GM19240 (cell line): ENCODE data around the gene MAP1B.
"Not testable (repeated sequence)": the region's sequence is repeated elsewhere in the genome, so short reads cannot be mapped to it uniquely, and the experiment has no call there.

Source experiments
- DNase-seq: peaks from one replicate; pipeline ENCODE4 v3.0.0; 2011; ENCODE audit warnings: low spot score; ENCODE audit not compliant: insufficient read length

The MAP1B gene

DNA sequence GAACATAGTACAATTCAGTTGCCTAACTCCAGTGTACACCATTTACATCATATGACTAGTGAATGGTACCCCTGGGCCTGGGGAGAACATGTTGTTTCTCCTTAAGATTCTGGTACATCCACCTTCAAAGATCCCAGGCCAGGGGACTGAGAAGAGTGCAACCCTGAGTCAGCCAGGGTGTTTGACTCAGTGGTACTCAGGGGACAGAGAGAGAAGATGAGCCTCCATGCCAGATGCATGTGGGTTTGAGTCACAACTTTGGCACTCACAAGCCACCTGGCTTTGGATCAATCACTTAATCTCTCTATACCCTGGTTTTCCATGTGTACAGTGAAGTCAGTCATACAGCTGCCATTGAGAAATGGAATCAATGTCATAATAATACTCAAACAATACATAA, 53.7 kb downstream of the MAP1B start:
- DNase-seq, result no peak

DNA sequence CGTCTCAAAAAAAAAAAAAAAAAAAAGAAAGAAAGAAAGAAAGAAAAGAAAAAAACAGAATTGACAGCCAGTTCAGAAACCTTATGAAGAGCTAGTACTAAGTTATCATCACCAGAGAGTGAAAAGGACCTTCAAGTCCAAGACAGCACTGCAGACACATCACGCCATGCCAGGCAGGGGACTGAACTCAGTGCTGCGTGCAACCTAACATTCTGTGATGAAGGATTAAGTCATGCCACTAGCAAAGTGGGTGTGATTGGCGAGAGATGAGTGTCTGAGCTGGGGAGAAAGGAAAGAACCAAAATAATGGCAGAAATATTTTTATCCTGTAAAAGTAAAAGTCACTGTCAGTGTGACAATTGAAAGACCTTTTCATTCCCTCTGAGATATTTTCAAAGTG, 54.7 kb downstream of the MAP1B start:
- no peak for DNase-seq

DNA sequence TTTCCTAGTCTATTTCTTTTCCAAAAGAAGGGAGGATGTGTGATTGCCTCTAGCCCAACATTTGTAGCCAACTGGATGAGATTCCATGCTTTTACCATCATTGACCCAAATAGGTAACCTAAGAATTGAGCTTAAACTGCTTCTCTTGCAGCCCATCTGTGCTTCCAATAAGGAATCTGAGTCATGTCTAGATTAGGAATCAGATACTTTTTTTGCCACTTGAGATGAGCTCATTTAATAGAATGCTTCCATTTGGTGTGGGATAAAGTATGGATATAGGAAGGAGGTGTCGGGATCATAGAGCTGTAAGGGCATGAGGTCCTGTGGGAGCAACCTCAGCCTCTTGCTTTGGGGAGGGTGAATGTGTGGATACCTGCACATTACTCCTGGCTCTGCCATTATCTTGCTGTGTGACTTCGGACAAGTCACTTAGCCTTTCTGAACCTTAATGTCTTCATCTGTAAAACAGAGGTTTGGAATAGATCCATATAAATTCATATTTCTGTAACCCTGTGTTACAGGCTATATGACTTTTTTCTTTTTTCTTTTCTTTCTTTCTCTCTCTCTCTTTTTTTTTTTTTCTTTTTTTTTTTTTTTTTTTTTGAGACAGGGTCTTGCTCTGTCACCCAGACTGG, 56.2 kb downstream of the MAP1B start:
- DNase-seq, result no peak

DNA sequence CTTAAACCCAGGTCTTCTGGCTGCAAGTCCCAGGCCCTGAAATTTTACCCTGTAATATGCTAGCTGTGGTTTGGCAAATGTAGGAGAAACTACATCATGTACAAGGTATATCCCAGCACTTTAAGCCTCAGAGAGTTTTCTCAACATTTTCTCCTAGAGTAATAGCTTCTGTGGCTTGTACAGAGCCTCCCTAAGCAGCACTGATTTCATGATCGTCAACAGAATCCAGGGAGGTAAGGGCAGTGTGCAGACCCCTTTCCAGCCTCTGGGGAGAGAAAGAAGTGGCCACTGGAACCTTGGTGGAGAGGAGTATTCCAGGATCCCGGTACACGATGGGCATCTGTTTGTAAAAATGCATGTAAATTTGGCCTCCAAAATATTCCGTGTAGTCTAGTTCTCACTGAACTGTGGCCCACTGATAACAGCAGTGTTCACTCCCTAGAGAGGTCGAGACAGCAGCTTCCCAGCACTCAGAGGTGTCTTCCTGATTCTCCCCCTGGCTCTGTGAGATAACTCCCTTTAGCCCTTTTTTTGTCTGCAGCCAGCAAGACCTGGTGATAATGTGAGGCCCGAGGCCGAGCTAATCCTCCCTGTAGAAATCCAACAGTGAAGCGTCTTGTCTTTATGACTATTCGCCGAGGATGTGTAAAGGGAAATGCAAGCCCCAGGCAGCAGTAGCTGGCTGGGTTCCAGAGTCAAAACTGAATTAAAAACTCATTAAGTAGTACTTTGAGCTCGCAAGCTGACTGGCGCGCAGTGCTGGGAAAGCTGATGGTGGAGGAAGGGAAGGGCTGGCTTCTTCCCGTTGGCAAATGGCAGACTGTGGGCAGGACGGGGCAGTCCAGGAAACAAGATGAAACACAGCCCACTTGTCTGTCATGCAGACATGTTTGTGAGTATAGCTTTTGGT, 59.0 kb downstream of the MAP1B start:
- no peak for DNase-seq

DNA sequence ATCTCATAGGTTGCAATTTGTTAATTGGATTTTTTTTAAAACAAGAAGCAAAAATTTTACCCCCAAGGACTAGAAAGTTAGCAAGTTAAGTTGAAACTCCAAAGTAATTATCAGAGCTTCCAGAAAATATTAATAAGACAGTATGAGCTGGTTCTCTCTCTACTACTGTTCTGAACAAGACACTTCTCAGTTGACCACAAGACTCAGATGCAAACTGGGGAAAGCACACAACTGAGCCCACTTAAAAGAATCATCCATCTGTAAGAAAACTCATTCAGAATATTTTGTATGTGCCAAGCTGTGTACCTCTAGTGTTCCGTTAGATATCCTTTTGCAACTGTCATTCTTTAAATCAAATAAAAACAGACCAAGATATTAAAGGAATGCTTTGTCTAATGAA, 60.0 kb downstream of the MAP1B start:
- no peak for DNase-seq

DNA sequence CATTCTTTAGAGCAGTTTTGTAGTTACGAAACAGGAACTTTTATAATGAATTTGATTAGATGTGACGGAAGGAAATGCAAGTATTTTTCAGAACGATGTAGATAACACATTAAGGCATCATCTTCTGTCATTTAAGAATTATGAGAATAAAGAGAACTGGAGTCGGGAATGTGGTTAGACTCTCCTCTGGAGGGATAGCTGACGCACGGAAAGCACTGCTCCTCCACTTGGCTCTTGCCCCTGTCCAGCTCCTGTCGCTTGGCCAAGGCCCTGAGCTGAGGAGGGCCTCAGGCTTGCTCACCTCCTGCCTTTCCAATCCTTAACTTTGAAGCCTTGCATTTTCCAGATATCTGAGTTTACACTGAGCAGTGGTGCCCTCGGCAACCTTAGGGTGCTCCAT, 60.5 kb downstream of the MAP1B start:
- no peak for DNase-seq

DNA sequence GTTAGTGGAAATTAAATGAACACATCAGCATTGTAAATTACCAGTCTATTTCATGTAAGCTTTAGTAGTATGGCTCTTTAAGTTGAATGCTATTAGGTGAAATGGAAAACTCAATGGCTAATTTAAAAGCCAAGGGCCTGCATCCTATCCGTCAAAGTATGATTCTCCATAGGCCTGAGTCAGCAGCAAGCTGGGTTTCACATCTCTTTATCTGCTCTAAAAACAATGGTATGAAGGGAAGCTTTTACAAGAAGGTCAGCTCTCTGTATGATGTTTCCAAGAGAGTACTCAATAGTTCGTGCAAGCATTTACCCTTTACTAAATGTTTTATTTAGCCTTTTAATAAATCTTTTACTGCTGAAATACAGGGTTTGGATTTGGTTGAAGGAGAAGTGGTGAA, 62.8 kb downstream of the MAP1B start:
- no peak for DNase-seq

DNA sequence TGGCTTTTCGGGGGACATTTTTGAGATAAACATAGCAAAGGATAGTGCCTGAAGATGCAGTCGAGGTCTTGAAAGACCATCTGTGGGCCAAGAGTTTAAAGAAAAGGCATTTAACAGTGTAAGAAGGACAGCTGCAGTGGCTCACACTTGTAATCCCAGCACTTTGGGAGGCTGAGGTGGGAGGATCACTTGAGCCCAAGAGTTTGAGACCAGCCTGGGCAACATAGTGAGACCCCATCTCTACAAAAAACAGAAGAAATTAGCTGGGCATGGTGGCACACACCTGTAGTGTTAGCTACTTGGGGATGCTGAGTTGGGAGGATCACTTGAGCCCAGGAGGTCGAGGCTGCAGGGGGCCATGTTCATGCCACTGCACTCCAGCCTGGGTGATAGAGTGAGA, 63.9 kb downstream of the MAP1B start:
- DNase-seq, result not testable (repeated sequence)

DNA sequence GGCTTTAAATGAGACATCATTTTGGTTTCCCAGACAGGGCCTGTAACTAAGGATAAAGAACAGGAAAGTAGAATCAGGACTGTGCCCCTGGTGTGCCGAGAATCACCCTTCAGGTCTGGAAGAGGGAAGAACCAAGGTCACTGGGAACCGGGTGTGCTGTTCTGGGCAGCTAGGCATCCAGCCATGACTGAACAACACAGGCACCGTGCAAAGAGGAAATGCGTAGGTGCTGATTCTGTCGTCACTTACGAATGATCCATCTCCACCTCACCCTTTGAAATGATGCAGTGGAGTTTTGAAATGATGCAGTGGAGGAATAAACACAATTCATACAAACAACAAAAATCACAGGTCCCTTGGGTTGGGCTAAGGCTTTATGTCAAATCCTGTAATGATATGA, 64.4 kb downstream of the MAP1B start:
- DNase-seq, result no peak

DNA sequence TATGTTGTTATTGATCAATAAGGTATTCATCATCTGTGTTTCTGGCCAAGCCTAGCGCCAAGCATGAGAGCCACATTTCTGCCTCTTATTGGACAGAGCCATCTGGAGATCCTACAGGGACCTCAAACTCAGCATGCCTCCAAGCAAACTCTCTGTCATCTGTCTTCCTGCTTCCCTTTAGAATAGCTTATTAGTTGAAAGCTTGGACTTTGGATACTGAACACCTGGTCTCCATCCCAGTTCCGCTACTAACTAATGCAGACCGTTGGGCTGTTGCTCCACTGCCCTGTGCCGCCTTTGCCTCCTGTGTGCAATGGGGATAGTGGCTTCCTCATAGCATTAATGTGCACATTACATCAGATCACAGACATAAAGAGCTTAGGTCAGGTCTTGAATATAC, 65.5 kb downstream of the MAP1B start:
- DNase-seq, result no peak

DNA sequence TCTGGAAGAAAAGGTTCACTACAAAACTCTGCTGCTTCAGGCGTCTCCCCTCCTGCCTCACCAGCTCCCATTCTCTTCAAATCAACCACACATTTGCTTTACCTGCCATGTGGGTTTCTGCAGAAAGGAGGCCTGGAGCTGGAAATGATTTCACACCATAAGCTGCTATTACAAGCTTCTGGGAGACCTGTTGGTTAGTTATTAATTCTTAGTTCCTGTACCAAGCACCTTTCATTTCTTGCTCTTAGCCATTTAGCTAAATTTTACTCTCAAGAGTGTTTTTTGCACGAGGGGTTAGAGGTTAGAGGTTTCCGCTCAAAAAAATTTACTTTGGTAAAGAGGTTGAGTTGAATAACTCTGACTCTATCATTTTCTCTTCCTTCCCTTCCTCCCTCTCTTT, 70.3 kb downstream of the MAP1B start:
- DNase-seq, result no peak

DNA sequence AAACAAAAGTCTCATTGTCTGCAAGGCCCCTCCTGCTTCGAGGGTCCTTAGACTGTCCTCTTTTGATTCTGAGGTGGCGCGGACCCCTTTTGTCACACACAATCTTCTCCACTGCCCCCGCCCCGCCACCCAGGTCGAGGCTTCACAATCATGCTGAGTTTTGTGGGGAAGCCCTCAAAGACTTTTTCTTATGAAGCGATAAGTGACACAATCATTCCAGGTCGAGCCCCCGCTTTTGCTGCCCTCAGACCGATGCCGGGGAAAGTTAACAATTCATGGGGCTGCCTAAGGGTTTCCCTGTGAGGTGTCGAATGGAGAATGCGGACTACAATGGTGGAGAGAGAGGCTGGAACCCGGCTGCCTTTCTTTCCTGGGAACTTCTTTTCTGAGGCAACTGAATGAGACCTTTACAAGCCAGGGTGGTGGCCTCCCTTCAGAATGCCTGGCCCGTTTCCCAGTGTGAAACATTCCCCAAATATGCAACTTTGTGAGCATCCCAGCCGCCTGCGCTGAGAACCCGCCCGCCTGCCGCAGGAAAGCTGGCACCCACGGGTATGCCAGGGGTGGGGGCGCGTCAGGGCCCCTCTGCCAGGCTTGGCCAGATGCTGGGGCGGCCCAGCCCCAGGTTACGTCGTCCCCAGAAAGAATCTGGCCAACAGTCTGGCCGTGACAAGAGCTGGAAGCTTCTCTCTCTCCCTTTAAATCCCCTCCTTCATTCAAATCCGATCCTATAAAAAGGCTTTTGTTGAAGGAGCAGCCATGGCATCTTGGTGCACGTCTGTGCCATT, 71.9 kb downstream of the MAP1B start:
- no peak for DNase-seq

DNA sequence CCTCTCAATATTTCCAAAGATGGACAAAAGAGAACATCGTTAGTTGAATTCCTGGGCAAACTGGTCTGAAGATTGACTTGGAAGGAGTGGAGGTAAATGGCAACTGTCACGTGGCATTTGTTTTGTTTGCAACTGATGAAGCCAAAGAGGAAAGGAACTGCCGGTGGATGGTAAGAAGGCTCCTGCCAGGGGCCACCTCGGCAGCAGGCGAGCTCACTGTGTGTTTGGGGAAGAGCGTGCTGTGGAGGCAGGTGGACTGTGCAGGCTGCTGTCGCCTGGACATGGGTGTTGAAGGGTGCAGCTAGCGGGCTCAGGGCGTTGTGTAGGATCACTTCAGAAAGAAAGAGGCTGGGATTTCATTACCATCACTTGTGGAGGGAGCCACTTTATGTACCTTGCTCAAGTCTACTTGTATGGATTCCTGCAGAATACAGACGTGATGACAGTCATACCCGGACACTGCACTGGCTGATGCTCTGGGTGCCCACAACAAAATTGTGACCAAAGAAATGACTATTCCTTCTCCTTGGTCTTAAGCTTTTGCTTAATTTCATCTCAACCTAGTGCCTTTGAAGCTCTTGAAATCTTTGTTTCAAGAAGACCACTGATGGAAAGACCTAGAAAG, 72.7 kb downstream of the MAP1B start:
- no peak for DNase-seq

DNA sequence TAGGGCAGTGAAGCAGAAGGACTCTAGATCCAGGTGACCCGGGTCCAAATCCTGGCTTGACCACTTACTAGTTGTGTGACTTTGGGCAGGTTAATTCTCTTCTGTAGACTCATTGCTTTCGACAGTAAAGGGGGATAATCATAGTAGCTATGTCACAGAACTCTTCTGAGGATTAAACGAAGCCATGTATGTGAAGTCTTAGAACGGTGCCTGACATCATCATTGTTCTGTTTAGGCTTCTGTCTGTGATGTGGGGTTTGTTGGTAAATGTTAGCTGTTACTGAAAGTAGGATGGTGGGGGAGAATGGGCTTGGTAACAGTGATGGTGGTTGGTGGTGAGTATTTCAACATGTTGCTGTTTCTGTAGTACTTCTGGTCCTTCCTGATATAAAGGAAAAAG, 73.7 kb downstream of the MAP1B start:
- DNase-seq, result no peak

DNA sequence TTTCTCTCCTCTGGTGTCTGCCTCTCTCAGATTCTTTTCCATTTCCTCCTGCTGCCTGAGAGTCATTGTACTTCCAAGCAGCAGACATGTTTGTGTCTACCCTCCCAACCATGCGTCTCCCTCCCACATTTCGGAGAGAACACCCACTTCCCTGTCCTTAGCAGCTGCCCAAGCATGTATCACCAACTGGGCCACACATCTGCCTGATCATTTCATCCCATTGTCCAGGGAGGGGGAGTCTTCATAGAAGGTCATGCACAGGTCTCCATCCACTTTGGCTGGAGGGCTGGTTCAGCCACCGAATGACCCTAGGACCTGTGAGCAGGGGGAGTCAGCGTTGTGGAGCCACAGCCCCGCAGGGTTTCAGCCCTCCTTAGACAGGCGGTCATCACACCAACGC, 75.4 kb downstream of the MAP1B start:
- no peak for DNase-seq

DNA sequence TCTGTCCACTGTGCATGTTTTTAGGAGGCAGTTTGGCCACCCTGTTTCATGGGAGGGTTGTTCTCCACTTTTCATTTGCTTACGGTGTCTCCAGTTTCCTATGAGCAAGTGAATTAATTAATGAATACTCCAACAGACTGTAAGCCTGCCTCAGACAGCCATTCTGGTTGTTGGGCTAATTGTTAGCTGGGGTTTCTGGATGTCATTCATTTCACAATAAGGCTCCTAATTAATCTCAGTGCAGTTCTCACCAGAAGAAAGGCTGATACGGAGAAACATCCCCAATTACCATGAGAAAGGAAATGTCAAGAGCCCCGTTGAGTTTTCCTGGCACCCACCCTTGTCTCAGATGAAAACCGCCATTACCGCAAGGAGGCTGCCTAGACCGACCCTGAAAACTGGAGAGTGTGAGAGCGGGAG, 75.8 kb downstream of the MAP1B start:
- no peak for DNase-seq

DNA sequence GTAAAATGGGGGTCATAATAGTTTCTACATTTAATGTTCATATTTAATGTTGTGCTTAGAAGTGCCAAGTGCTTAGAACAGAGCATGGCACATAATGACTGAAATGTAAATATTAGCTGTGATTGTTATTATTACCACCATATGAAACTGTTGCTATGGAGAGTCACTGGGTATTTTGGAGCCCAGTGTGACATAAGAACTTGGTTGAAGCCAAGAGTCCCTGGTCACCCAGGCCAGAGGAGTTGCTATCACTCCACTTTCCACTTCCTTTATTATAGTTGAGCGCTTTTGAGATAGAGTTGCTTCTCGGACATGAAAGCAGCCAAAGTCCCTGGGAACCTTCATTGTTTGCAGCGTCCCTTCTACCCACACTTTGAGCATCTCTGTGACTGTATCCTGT, 77.1 kb downstream of the MAP1B start:
- DNase-seq, result no peak

DNA sequence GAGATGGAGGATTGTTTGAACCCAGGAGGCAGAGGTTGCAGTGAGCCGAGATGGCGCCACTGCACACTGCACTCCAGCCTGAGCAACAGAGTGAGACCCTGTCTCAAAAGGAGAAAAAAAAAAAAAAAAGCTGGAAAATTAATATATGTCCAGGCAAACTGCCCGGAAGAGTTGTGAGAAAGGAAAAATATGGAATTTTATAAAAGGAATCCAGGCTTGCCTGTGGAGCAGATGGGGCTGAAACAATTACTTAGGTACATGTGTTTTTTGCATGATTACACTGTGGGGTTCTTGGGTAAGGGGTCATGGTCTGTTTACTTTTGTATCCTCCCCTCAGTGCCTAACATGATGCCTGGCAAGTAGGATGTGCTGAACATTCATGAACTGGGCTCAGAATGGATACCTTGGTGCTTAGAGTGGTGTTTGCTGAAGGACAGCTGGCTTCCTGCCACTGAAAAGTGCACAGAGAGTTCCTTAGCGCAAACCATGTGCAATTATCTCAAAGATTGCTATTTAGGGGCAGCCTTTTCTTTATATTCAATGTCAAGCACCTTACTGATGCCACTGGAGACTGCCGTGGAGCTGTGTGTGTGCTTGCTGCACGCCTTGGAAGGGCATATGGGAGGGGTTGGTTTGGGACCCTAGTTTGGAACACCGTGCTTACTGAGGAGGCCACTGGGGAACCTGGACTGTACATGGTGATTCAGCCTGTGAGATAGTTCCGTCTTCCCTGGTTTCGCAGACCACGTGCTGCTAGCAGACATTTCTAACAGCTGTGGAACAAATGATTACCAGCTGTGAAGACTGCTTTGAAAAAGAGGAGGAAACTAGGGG, 78.4 kb downstream of the MAP1B start:
- no peak for DNase-seq

DNA sequence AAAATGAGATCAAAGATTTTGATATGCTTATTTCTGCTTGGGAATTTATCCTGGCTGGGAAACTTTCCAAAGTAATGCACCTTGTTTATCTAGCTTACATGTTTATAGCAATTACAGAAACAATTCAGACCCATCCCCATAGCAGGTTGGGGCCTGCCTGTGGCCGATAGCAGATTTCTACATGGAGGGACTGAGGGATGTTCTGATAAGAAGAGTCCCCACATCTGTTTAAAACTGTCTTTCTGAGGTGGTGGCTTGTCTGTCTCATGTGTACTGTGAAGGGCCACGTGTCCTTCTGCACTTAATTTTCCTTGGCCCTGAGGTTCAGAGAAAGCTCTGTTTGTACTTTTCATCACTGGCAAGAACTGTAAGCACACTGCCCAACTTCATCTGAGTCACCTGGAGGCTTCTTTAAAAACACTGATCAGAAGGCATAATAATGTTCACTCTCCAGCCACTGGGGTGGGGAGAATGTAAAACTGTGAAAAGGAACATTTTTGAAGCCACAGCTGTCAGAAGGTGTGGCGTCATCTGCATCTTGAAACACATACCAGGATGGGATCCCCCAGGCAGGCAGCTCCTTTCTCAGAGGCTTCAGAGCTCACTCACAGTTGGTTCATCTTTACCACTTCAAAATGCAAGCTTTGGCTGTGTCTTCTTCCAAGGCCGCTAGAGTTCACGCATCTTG, 80.3 kb downstream of the MAP1B start:
- no peak for DNase-seq

DNA sequence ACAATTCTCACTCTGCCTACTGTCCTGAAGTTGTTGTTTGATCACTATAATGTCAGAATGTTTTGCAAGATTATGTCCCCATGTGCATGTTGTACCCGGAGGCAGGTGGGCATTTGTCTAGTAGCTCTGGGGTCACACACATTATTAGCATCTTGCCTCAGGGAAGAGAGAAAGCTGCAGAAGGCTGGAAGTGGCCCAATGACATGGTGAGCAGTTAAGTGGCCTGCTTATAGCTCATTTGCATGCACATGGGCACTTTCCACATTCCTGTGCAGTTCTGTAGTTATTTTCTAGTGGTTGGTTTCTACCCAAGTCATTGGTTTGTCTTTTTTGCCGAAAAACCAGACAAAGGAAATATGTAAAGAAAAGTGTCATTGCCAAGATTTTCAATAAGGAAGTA, 80.9 kb downstream of the MAP1B start:
- no peak for DNase-seq
